HCT116 (cell line): ENCODE measurements around the gene TLX2.

Experiments used
- CEBPB ChIP-seq: IDR thresholded peaks from 2 replicates; pipeline ENCODE4 v1.6.1; 2012; ENCODE audit warnings: low read depth
- CTCF ChIP-seq, 3 experiments: fragments of 200-600 bp in 1 of 3; sonication (generic) in 1 of 3; IDR thresholded peaks in 2 of 3; conservative IDR thresholded peaks in 1 of 3; 2 replicates each; pipeline ENCODE4 v1.5.1; 2012 to 2017; ENCODE audit warnings: low read depth in 2 of 3, low read length in 2 of 3, antibody characterized with exemption in 1 of 3, borderline replicate concordance in 1 of 3, control low read depth in 1 of 3, mild to moderate bottlenecking in 1 of 3, mixed read lengths in 1 of 3, mixed run types in 1 of 3, moderate library complexity in 1 of 3; ENCODE audit not compliant: insufficient read depth in 1 of 3
- EGR1 ChIP-seq: IDR thresholded peaks from 2 replicates; pipeline ENCODE4 v1.6.1; 2012; ENCODE audit warnings: low read depth
- ELF1 ChIP-seq: IDR thresholded peaks from 2 replicates; pipeline ENCODE4 v1.6.1; 2012; ENCODE audit warnings: low read depth, borderline replicate concordance
- MAX ChIP-seq: IDR thresholded peaks from 2 replicates; pipeline ENCODE4 v1.6.1; 2012
- POLR2A ChIP-seq: IDR thresholded peaks from 2 replicates; pipeline ENCODE4 v1.7.0; 2011; ENCODE audit warnings: borderline replicate concordance; ENCODE audit not compliant: insufficient read depth, insufficient read length; ENCODE audit errors: extremely low read depth
- RAD21 ChIP-seq: IDR thresholded peaks from 2 replicates; pipeline ENCODE4 v1.6.1; 2012; ENCODE audit warnings: low read depth, mild to moderate bottlenecking
- REST ChIP-seq: IDR thresholded peaks from 2 replicates; pipeline ENCODE4 v1.6.1; 2012; ENCODE audit warnings: low read depth
- SIN3A ChIP-seq: IDR thresholded peaks from 2 replicates; pipeline ENCODE4 v1.6.1; 2012; ENCODE audit warnings: low read depth
- TCF7L2 ChIP-seq: IDR thresholded peaks from 2 replicates; pipeline ENCODE4 v1.7.0; 2011; ENCODE audit warnings: borderline replicate concordance, inconsistent platforms; ENCODE audit not compliant: insufficient read depth, insufficient read length; ENCODE audit errors: extremely low read depth
- YY1 ChIP-seq: IDR thresholded peaks from 2 replicates; pipeline ENCODE4 v1.6.1; 2011; ENCODE audit warnings: low read length, low read depth, moderate library complexity, mild to moderate bottlenecking; ENCODE audit not compliant: insufficient replicate concordance; ENCODE audit errors: extremely low read depth
- ZBTB33 ChIP-seq: IDR thresholded peaks from 2 replicates; pipeline ENCODE4 v1.6.1; 2011; ENCODE audit warnings: mild to moderate bottlenecking, low read length, moderate library complexity; ENCODE audit not compliant: insufficient replicate concordance; ENCODE audit errors: extremely low read depth

GRCh38 chr2:74532222-74532621, 18.0 kb downstream of the TLX2 start:
- TF ChIP-seq REST (no peak), CTCF (IDR thresholded peaks at IDR 0.05 in 2 of 3, conservative IDR thresholded peaks at IDR 0.05 in 1 of 3; ENCODE audit: borderline replicate concordance in 1 of 3, insufficient read depth in 1 of 3, low read depth in 2 of 3, low read length in 2 of 3) (peak in 2 of 3 experiments; percentile 35 to 53; a peak in 3 of 6 replicates), POLR2A (no peak), ELF1 (no peak), CEBPB (no peak), YY1 (no peak), MAX (no peak), SIN3A (no peak), TCF7L2 (no peak), EGR1 (no peak), RAD21 (no peak), ZBTB33 (no peak)
